SU-DHL-6 (cell line): ENCODE data around the gene CEP128.

Experiments
- H2AFZ ChIP-seq: fragments of 200-600 bp; sonication (generic); 2 replicates; pipeline ENCODE4 v1.6.1; 2014; ENCODE audit warnings: low read depth, mild to moderate bottlenecking, moderate library complexity, mixed read lengths, antibody characterized with exemption, low read length; ENCODE audit not compliant: severe bottlenecking
- H3F3A ChIP-seq: fragments of 200-600 bp; shearing (Covaris generic); 2 replicates; pipeline ENCODE4 v1.6.0; 2016; ENCODE audit warnings: antibody characterized with exemption, mild to moderate bottlenecking; ENCODE audit not compliant: insufficient read depth
- H3K27ac ChIP-seq: fragments of 200-600 bp; sonication (generic); 2 replicates; pipeline ENCODE4 v1.5.1; 2016; ENCODE audit warnings: low read depth, mild to moderate bottlenecking, low read length, moderate library complexity, mixed read lengths
- H3K27me3 ChIP-seq: fragments of 200-600 bp; sonication (generic), shearing (Covaris generic); 2 replicates; pipeline ENCODE4 v1.6.0; 2014; ENCODE audit warnings: mild to moderate bottlenecking, low read length
- H3K36me3 ChIP-seq: fragments of 200-600 bp; sonication (generic); 2 replicates; pipeline ENCODE4 v1.6.1; 2014; ENCODE audit warnings: mild to moderate bottlenecking, low read length, mixed read lengths
- H3K4me2 ChIP-seq: fragments of 300-600, 200-600 bp; shearing (Covaris generic), sonication (generic); 2 replicates; pipeline ENCODE4 v1.6.0; 2014; ENCODE audit warnings: low read length, low read depth, mild to moderate bottlenecking; ENCODE audit not compliant: poor library complexity, severe bottlenecking
- H3K4me3 ChIP-seq: fragments of 200-600 bp; sonication (generic); 2 replicates; pipeline ENCODE4 v1.5.1; 2014; ENCODE audit warnings: antibody characterized with exemption, low read length, mild to moderate bottlenecking, mixed read lengths; ENCODE audit not compliant: insufficient read depth, poor library complexity, severe bottlenecking
- H3K79me2 ChIP-seq: fragments of 200-600 bp; sonication (generic); 2 replicates; pipeline ENCODE4 v1.6.1; 2014; ENCODE audit warnings: mild to moderate bottlenecking, low read length, moderate library complexity; ENCODE audit not compliant: insufficient read depth
- H3K9ac ChIP-seq: fragments of 200-600 bp; sonication (generic); 2 replicates; pipeline ENCODE4 v1.7.0; 2014; ENCODE audit warnings: mild to moderate bottlenecking, low read length
- H3K9me2 ChIP-seq: fragments of 200-600 bp; sonication (generic); replicated peaks from 2 replicates; pipeline ENCODE4 v1.6.1; 2014; ENCODE audit warnings: low read length; ENCODE audit not compliant: insufficient read depth
- H3K9me3 ChIP-seq: fragments of 200-600 bp; sonication (generic); 2 replicates; pipeline ENCODE4 v1.6.1; 2014; ENCODE audit warnings: low read length, mixed read lengths; ENCODE audit not compliant: insufficient read depth
- H4K20me1 ChIP-seq: fragments of 200-600 bp; sonication (generic); 2 replicates; pipeline ENCODE4 v1.6.1; 2014; ENCODE audit warnings: low read depth, mild to moderate bottlenecking, antibody characterized with exemption, low read length, moderate library complexity, mixed read lengths
- CTCF ChIP-seq: fragments of 200-600 bp; sonication (generic); IDR thresholded peaks from one replicate; pipeline ENCODE4 v1.5.1; 2017; ENCODE audit warnings: antibody characterized with exemption, mild to moderate bottlenecking, low read length, moderate library complexity; ENCODE audit not compliant: insufficient read depth, poor library complexity, severe bottlenecking
- EZH2phosphoT487 ChIP-seq: fragments of 200-600 bp; sonication (generic), shearing (Covaris generic); conservative IDR thresholded peaks from 2 replicates; pipeline ENCODE4 v1.6.1; 2018; ENCODE audit warnings: mild to moderate bottlenecking, antibody characterized with exemption, low read length, moderate library complexity, mixed read lengths

Gene CEP128

GRCh38 chr14:80645667-80646413 is 295.7 kb downstream of the CEP128 start:
- H3K4me2 ChIP-seq, result no peak overlapping the region
- no peaks in the 10 kb centered on the region for H3K9me2 ChIP-seq
- no peak overlapping the region for H3K4me3 ChIP-seq
- H3K36me3 ChIP-seq, result no peaks in the 10 kb centered on the region
- H3K9ac ChIP-seq, result no peak overlapping the region
- no peak overlapping the region for H3K27ac ChIP-seq
- no peaks in the 10 kb centered on the region for H3K79me2 ChIP-seq
- no peaks in the 10 kb centered on the region for H3K27me3 ChIP-seq
- H3F3A ChIP-seq, result no peaks in the 10 kb centered on the region
- H3K9me3 ChIP-seq, result no peaks in the 10 kb centered on the region
- H2AFZ ChIP-seq, result no peak overlapping the region
- no peaks in the 10 kb centered on the region for H4K20me1 ChIP-seq
- TF ChIP-seq EZH2phosphoT487 (no peak), CTCF (no peak)

GRCh38 chr14:80644826-80645225 is 296.7 kb downstream of the CEP128 start:
- Histone ChIP-seq H3K36me3 (no peaks in the 10 kb centered on the region), H3K79me2 (no peaks in the 10 kb centered on the region), H3K4me3 (no peak overlapping the region), H3K9me2 (no peaks in the 10 kb centered on the region), H3K9ac (no peak overlapping the region), H3K27me3 (no peaks in the 10 kb centered on the region), H3F3A (no peaks in the 10 kb centered on the region), H4K20me1 (no peaks in the 10 kb centered on the region), H3K4me2 (no peak overlapping the region), H2AFZ (no peak overlapping the region), H3K9me3 (no peaks in the 10 kb centered on the region), H3K27ac (no peak overlapping the region)
- no peak for TF ChIP-seq CTCF
- TF ChIP-seq EZH2phosphoT487, result no peak

GRCh38 chr14:80638620-80639515 is 302.7 kb downstream of the CEP128 start:
- H3K27me3 ChIP-seq, result no peaks in the 10 kb centered on the region
- no peaks in the 10 kb centered on the region for H3K9me2 ChIP-seq
- H3K9ac ChIP-seq, result no peak overlapping the region
- H3K4me3 ChIP-seq, result no peak overlapping the region
- no peaks in the 10 kb centered on the region for H3K36me3 ChIP-seq
- H3K27ac ChIP-seq, result no peak overlapping the region
- H2AFZ ChIP-seq, result no peak overlapping the region
- H3K79me2 ChIP-seq, result no peaks in the 10 kb centered on the region
- no peaks in the 10 kb centered on the region for H3F3A ChIP-seq
- no peaks in the 10 kb centered on the region for H4K20me1 ChIP-seq
- no peaks in the 10 kb centered on the region for H3K9me3 ChIP-seq
- TF ChIP-seq EZH2phosphoT487, result no peak
- no peak for TF ChIP-seq CTCF
- no peak overlapping the region for H3K4me2 ChIP-seq
